GM19452 (cell line): ENCODE results near the gene HBE1.
"Not testable (repeated sequence)": the region's sequence is repeated elsewhere in the genome, so short reads cannot be mapped to it uniquely, and the experiment has no call there.

Experiments
- ATAC-seq: cut with Tn5 transposase; IDR thresholded peaks from one replicate; pipeline ENCODE4 v1.9.1; 2021; ENCODE audit not compliant: unreplicated experiment

The HBE1 gene

GRCh38 chr11:5269715-5270147 lies at the start of gene HBE1:
TSS of gene HBE1 (minus strand) at chr11:5269945. CDS start at chr11:5269890, 55 bp downstream.
- ATAC-seq, result no peak

GRCh38 chr11:5317292-5317691 lies 47.5 kb upstream of the HBE1 start:
- ATAC-seq, result no peak

- not testable (repeated sequence) for ATAC-seq
These were observed 43.7 kb upstream of the HBE1 start for GRCh38 chr11:5313326-5314023.

GRCh38 chr11:5310423-5310822 lies 40.7 kb upstream of the HBE1 start:
- ATAC-seq, result no peak

GRCh38 chr11:5307256-5308019 lies 37.7 kb upstream of the HBE1 start:
- no peak for ATAC-seq

GRCh38 chr11:5304046-5304445 lies 34.3 kb upstream of the HBE1 start:
- ATAC-seq, result no peak

GRCh38 chr11:5303626-5304025 lies 33.9 kb upstream of the HBE1 start:
- no peak for ATAC-seq

- no peak for ATAC-seq
These were observed 32.1 kb upstream of the HBE1 start, which contains the start of gene OR51B4 for GRCh38 chr11:5301846-5302245. TSS of gene OR51B4 (minus strand) at chr11:5301946. CDS start at chr11:5301946, 0 bp downstream.

GRCh38 chr11:5300251-5300650 lies 30.5 kb upstream of the HBE1 start:
- no peak for ATAC-seq

GRCh38 chr11:5298451-5298850 lies 28.7 kb upstream of the HBE1 start:
- ATAC-seq, result no peak

GRCh38 chr11:5297721-5298323 lies 28.1 kb upstream of the HBE1 start:
- no peak for ATAC-seq

GRCh38 chr11:5294342-5294995 lies 24.7 kb upstream of the HBE1 start:
- not testable (repeated sequence) for ATAC-seq

- no peak for ATAC-seq
These were observed 23.3 kb upstream of the HBE1 start for GRCh38 chr11:5293028-5293427.

GRCh38 chr11:5291207-5291838 lies 21.6 kb upstream of the HBE1 start:
- peak; percentile 95 for ATAC-seq

- no peak for ATAC-seq
These were observed 20.4 kb upstream of the HBE1 start for GRCh38 chr11:5290106-5290505.

- no peak for ATAC-seq
These were observed 20.0 kb upstream of the HBE1 start for GRCh38 chr11:5289696-5290095.

- no peak for ATAC-seq
These were observed 19.3 kb upstream of the HBE1 start for GRCh38 chr11:5288906-5289550.

GRCh38 chr11:5288108-5288905 lies 18.6 kb upstream of the HBE1 start:
- no peak for ATAC-seq

- ATAC-seq, result no peak
These were observed 17.2 kb upstream of the HBE1 start for GRCh38 chr11:5286901-5287300.

GRCh38 chr11:5286351-5286750 lies 16.6 kb upstream of the HBE1 start:
- ATAC-seq, result no peak
